ENCODE measurements around the gene EPHA4. TPM values are rescaled to one million over a fixed set of nuclear protein-coding genes. Genes with fewer than 3 reads are reported as not detected.

Gene EPHA4
- polyA plus RNA-seq, 1 donor (not counting 4 experiments of a cell fraction or from before 2014, with no cell fraction given), result 9.0 TPM

GRCh38 chr2:221482666-221483455, 89.2 kb downstream of the EPHA4 start:
- Histone ChIP-seq H3K9me3 (ENCODE audit: control insufficient read depth, low read depth, low read length) (no peaks in the 10 kb centered on the region), H3K27me3 (ENCODE audit: control insufficient read depth, extremely low read depth, insufficient read depth, low read length) (no peaks in the 10 kb centered on the region), H3K9ac (ENCODE audit: control insufficient read depth, extremely low read depth, insufficient read depth, low read length) (no peak overlapping the region), H3K4me2 (ENCODE audit: control insufficient read depth, extremely low read depth, insufficient read depth, low read depth, low read length) (no peak overlapping the region), H4K20me1 (ENCODE audit: control insufficient read depth, extremely low read depth, insufficient read depth, low read length) (no peaks in the 10 kb centered on the region), H3K27ac (ENCODE audit: control insufficient read depth, insufficient read depth, low read length) (no peak overlapping the region), H3K9me1 (ENCODE audit: control insufficient read depth, extremely low read depth, insufficient read depth, low read length) (no peaks in the 10 kb centered on the region), H3K36me3 (ENCODE audit: control insufficient read depth in 2 of 2, extremely low read depth in 1 of 2, insufficient read depth in 2 of 2, low read length in 2 of 2) (no peaks in the 10 kb centered on the region), H3K79me2 (ENCODE audit: control insufficient read depth, insufficient read depth, low read length) (no peaks in the 10 kb centered on the region), H3K4me3 (ENCODE audit: control insufficient read depth in 2 of 3, extremely low read depth in 1 of 3, insufficient read depth in 2 of 3, low read depth in 1 of 3, low read length in 3 of 3) (no peak overlapping the region), H2AFZ (ENCODE audit: control insufficient read depth, low read length) (no peak overlapping the region), H3K4me1 (ENCODE audit: control insufficient read depth, extremely low read depth, insufficient read depth, low read length) (peaks cover 11% of the 10 kb centered on the region)
- FAIRE-seq (no peak), DNase-seq (ENCODE audit: low read depth, low spot score) (no peak)
- no peak for TF ChIP-seq CTCF (optimal IDR thresholded peaks at IDR 0.05 in 1 of 3, IDR thresholded peaks at IDR 0.05 in 1 of 3, conservative IDR thresholded peaks at IDR 0.05 in 1 of 3; ENCODE audit: extremely low read depth in 1 of 3, insufficient read depth in 2 of 3, low read length in 3 of 3)
- TF ChIP-seq EZH2 (IDR thresholded peaks at IDR 0.05; ENCODE audit: low read length), result no peak
- dilution Hi-C loops (cut with MboI; ENCODE audit: extremely low pct_ligation_motif_present, low sequenced_read_pairs), result no loop called here

GRCh38 chr2:221480821-221481220, 91.3 kb downstream of the EPHA4 start:
- TF ChIP-seq CTCF (optimal IDR thresholded peaks at IDR 0.05 in 1 of 3, IDR thresholded peaks at IDR 0.05 in 1 of 3, conservative IDR thresholded peaks at IDR 0.05 in 1 of 3; ENCODE audit: extremely low read depth in 1 of 3, insufficient read depth in 2 of 3, low read length in 3 of 3) (no peak), EZH2 (IDR thresholded peaks at IDR 0.05; ENCODE audit: low read length) (no peak)
- Histone ChIP-seq H3K4me1 (ENCODE audit: control insufficient read depth, extremely low read depth, insufficient read depth, low read length) (peaks cover 11% of the 10 kb centered on the region), H3K9me3 (ENCODE audit: control insufficient read depth, low read depth, low read length) (no peaks in the 10 kb centered on the region), H3K79me2 (ENCODE audit: control insufficient read depth, insufficient read depth, low read length) (no peaks in the 10 kb centered on the region), H3K27me3 (ENCODE audit: control insufficient read depth, extremely low read depth, insufficient read depth, low read length) (no peaks in the 10 kb centered on the region), H3K9ac (ENCODE audit: control insufficient read depth, extremely low read depth, insufficient read depth, low read length) (no peak overlapping the region), H3K9me1 (ENCODE audit: control insufficient read depth, extremely low read depth, insufficient read depth, low read length) (no peaks in the 10 kb centered on the region), H4K20me1 (ENCODE audit: control insufficient read depth, extremely low read depth, insufficient read depth, low read length) (no peaks in the 10 kb centered on the region), H3K27ac (ENCODE audit: control insufficient read depth, insufficient read depth, low read length) (no peak overlapping the region), H3K4me3 (ENCODE audit: control insufficient read depth in 2 of 3, extremely low read depth in 1 of 3, insufficient read depth in 2 of 3, low read depth in 1 of 3, low read length in 3 of 3) (no peak overlapping the region), H2AFZ (ENCODE audit: control insufficient read depth, low read length) (no peak overlapping the region), H3K4me2 (ENCODE audit: control insufficient read depth, extremely low read depth, insufficient read depth, low read depth, low read length) (no peak overlapping the region), H3K36me3 (ENCODE audit: control insufficient read depth in 2 of 2, extremely low read depth in 1 of 2, insufficient read depth in 2 of 2, low read length in 2 of 2) (no peaks in the 10 kb centered on the region)
- FAIRE-seq (no peak), DNase-seq (ENCODE audit: low read depth, low spot score) (no peak)
- dilution Hi-C loops (cut with MboI; ENCODE audit: extremely low pct_ligation_motif_present, low sequenced_read_pairs), result no loop called here

All from keratinocyte (primary cell).